Neural cell (in vitro differentiated cells): ENCODE measurements around the gene VSTM5. TPM values are rescaled to one million over a fixed set of nuclear protein-coding genes. Genes with fewer than 3 reads are reported as not detected.

ENCODE experiments used
- H2AFZ ChIP-seq: fragments of 200-600, 300-800 bp; sonication (generic), shearing (Covaris generic); 2 replicates; pipeline ENCODE4 v1.6.0; 2014; ENCODE audit warnings: low read depth, mild to moderate bottlenecking, antibody characterized with exemption, low read length, moderate library complexity
- H3F3A ChIP-seq: fragments of 200-600 bp; shearing (Covaris generic); 2 replicates; pipeline ENCODE4 v1.6.1; 2016; ENCODE audit warnings: mild to moderate bottlenecking, moderate library complexity, mixed read lengths, antibody characterized with exemption, low read length; ENCODE audit not compliant: insufficient read depth, poor library complexity, severe bottlenecking
- H3K27ac ChIP-seq: fragments of 200-600, 300-800 bp; sonication (generic), shearing (Covaris generic); 2 replicates; pipeline ENCODE4 v1.5.1; 2014; ENCODE audit warnings: mild to moderate bottlenecking, low read length, moderate library complexity
- H3K27me3 ChIP-seq: fragments of 300-800, 200-600 bp; sonication (generic), shearing (Covaris generic); 2 replicates; pipeline ENCODE4 v1.6.0; 2014; ENCODE audit warnings: mild to moderate bottlenecking, low read depth, low read length, moderate library complexity; ENCODE audit not compliant: insufficient read depth
- H3K36me3 ChIP-seq: fragments of 300-800, 200-600 bp; sonication (generic), shearing (Covaris generic); 2 replicates; pipeline ENCODE4 v1.5.1; 2014; ENCODE audit warnings: mild to moderate bottlenecking, antibody characterized with exemption, low read length, moderate library complexity; ENCODE audit not compliant: insufficient read depth
- H3K4me2 ChIP-seq: fragments of 300-800, 200-600 bp; sonication (generic), shearing (Covaris generic); 2 replicates; pipeline ENCODE4 v1.6.0; 2014; ENCODE audit warnings: mild to moderate bottlenecking, low read length
- H3K4me3 ChIP-seq: fragments of 300-800, 200-600 bp; sonication (generic), shearing (Covaris generic); 2 replicates; pipeline ENCODE4 v1.5.1; 2014; ENCODE audit warnings: mild to moderate bottlenecking, low read length, moderate library complexity
- H3K79me2 ChIP-seq: fragments of 200-600 bp; shearing (Covaris generic); replicated peaks from 2 replicates; pipeline ENCODE4 v1.6.0; 2014; ENCODE audit warnings: mild to moderate bottlenecking, low read length, moderate library complexity; ENCODE audit not compliant: insufficient read depth
- H3K9ac ChIP-seq: fragments of 300-800, 200-600 bp; sonication (generic), shearing (Covaris generic); 2 replicates; pipeline ENCODE4 v1.6.1; 2016; ENCODE audit warnings: mild to moderate bottlenecking, low read length, mixed read lengths
- H3K9me2 ChIP-seq: fragments of 200-600 bp; shearing (Covaris generic); 2 replicates; pipeline ENCODE4 v1.6.1; 2016; ENCODE audit warnings: mild to moderate bottlenecking, low read length, mixed read lengths; ENCODE audit not compliant: insufficient read depth
- H3K9me3 ChIP-seq: fragments of 200-600, 300-800 bp; sonication (generic), shearing (Covaris generic); 2 replicates; pipeline ENCODE4 v1.6.1; 2016; ENCODE audit warnings: mild to moderate bottlenecking, mixed run types, low read length, moderate library complexity, mixed read lengths
- H4K20me1 ChIP-seq: fragments of 200-600 bp; shearing (Covaris generic); 2 replicates; pipeline ENCODE4 v1.6.1; 2016; ENCODE audit warnings: mild to moderate bottlenecking, mixed run types; ENCODE audit not compliant: insufficient read depth
- CTCF ChIP-seq: fragments of 450-650 bp; IDR thresholded peaks from 2 replicates; pipeline ENCODE4 v1.5.1; 2014; ENCODE audit warnings: antibody characterized with exemption, mild to moderate bottlenecking, moderate library complexity; ENCODE audit not compliant: poor library complexity, severe bottlenecking
- EP300 ChIP-seq: fragments of 450-650 bp; conservative IDR thresholded peaks from 2 replicates; pipeline ENCODE4 v1.6.1; 2014; ENCODE audit warnings: antibody characterized with exemption, mild to moderate bottlenecking, moderate library complexity; ENCODE audit not compliant: poor library complexity, severe bottlenecking
- EZH2 ChIP-seq: fragments of 200-600, 300-800 bp; shearing (Covaris generic), sonication (generic); IDR thresholded peaks from 2 replicates; pipeline ENCODE4 v1.6.1; 2014; ENCODE audit warnings: antibody characterized with exemption, low read length, borderline replicate concordance, mild to moderate bottlenecking; ENCODE audit not compliant: insufficient read depth, poor library complexity, severe bottlenecking
- MXI1 ChIP-seq: fragments of 450-650 bp; conservative IDR thresholded peaks from 2 replicates; pipeline ENCODE4 v1.6.1; 2014; ENCODE audit warnings: antibody characterized with exemption, mild to moderate bottlenecking; ENCODE audit not compliant: poor library complexity, severe bottlenecking
- POLR2AphosphoS5 ChIP-seq: IDR thresholded peaks from 2 replicates; pipeline ENCODE4 v1.6.1; 2012
- RAD21 ChIP-seq: fragments of 450-650 bp; conservative IDR thresholded peaks from 2 replicates; pipeline ENCODE4 v1.6.1; 2014; ENCODE audit warnings: antibody characterized with exemption, mild to moderate bottlenecking, moderate library complexity
- REST ChIP-seq: IDR thresholded peaks from 2 replicates; pipeline ENCODE4 v1.6.1; 2012; ENCODE audit warnings: borderline replicate concordance
- SMC3 ChIP-seq: fragments of 450-650 bp; conservative IDR thresholded peaks from 2 replicates; pipeline ENCODE4 v1.6.1; 2014; ENCODE audit warnings: antibody characterized with exemption, mild to moderate bottlenecking, moderate library complexity; ENCODE audit not compliant: poor library complexity
- TAF1 ChIP-seq: IDR thresholded peaks from 2 replicates; pipeline ENCODE4 v1.6.1; 2012; ENCODE audit warnings: low read depth
- polyA plus RNA-seq: library from polyadenylated mRNA; depleted of rRNA; stranded (reverse); fragments of >200 nt; gene quantifications from 2 replicates; pipeline ENCODE4 v1.2.3, GENCODE V29; 2014

Gene VSTM5
- polyA plus RNA-seq, 1 donor from 2014 or later = not detected

- H3K27me3 ChIP-seq = no peaks in the 10 kb centered on the region
- H3K4me2 ChIP-seq = no peak overlapping the region
- no peaks in the 10 kb centered on the region for H4K20me1 ChIP-seq
- H2AFZ ChIP-seq = no peak overlapping the region
- H3K9me3 ChIP-seq = no peaks in the 10 kb centered on the region
- no peak overlapping the region for H3K27ac ChIP-seq
- no peak overlapping the region for H3K9ac ChIP-seq
- TF ChIP-seq EP300 = no peak
- no peak for TF ChIP-seq TAF1
- no peak for TF ChIP-seq EZH2
- no peak for TF ChIP-seq POLR2AphosphoS5
- no peak for TF ChIP-seq CTCF
- TF ChIP-seq RAD21 = no peak
- TF ChIP-seq MXI1 = no peak
- H3K79me2 ChIP-seq = no peaks in the 10 kb centered on the region
- no peak overlapping the region for H3K4me3 ChIP-seq
- H3K36me3 ChIP-seq = no peaks in the 10 kb centered on the region
- H3K9me2 ChIP-seq = no peaks in the 10 kb centered on the region
- no peaks in the 10 kb centered on the region for H3F3A ChIP-seq
These were observed 1.8 kb upstream of the VSTM5 start for GRCh38 chr11:93852242-93852641.

- no peak overlapping the region for H3K27ac ChIP-seq
- H3K79me2 ChIP-seq = no peaks in the 10 kb centered on the region
- no peak overlapping the region for H3K4me3 ChIP-seq
- H3F3A ChIP-seq = no peaks in the 10 kb centered on the region
- H4K20me1 ChIP-seq = no peaks in the 10 kb centered on the region
- no peak overlapping the region for H3K4me2 ChIP-seq
- H3K9me3 ChIP-seq = no peaks in the 10 kb centered on the region
- H2AFZ ChIP-seq = no peak overlapping the region
- H3K9ac ChIP-seq = no peak overlapping the region
- H3K27me3 ChIP-seq = no peaks in the 10 kb centered on the region
- TF ChIP-seq REST (no peak), EP300 (no peak), POLR2AphosphoS5 (no peak), RAD21 (no peak), CTCF (no peak), TAF1 (no peak), MXI1 (no peak), EZH2 (no peak), SMC3 (no peak)
- H3K36me3 ChIP-seq = no peaks in the 10 kb centered on the region
- no peaks in the 10 kb centered on the region for H3K9me2 ChIP-seq
These were observed 446 bp downstream of the VSTM5 start for GRCh38 chr11:93849751-93850593.
